ENCODE measurements around the gene TMEM203. TPM values are rescaled to one million over a fixed set of nuclear protein-coding genes. Genes with fewer than 3 reads are reported as not detected.

Gene TMEM203
- total RNA-seq, 1 experiment from 2014 or later = 35.5 TPM

DNA sequence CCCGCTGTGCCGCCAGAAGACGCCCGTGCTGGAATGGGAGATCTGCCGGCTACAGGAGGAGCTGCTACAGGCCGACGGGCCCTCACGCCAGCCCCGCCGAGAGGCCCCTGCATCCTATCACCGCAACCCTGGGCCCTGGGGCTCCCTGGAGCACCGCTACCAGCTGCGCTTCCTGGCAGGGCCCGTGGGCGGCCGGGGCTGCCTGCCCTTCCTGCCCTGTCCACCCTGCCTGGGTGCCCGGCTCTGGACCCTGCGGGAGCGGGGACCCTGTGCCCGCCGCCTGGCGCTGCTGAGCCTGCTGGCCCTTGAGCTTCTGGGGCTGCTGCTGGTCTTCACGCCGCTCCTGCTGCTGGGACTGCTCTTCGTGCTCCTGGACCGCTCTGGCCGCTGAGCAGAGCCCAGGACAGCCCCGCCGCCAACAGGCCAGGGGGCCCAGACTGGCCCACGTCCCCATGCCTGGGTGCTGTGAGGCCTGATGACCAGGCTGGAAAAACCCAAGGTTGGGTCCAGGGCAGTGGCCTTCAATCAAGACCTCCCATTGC, 12.8 kb upstream of the TMEM203 start:
- H2BK12ac ChIP-seq (ENCODE audit: insufficient read length, low read depth, low read length) = no peak overlapping the region
- no peak overlapping the region for H2AFZ ChIP-seq (ENCODE audit: low read length)
- no peak overlapping the region for H2BK120ac ChIP-seq (ENCODE audit: low read depth, low read length, poor library complexity, severe bottlenecking)
- no peak overlapping the region for H2AK5ac ChIP-seq (ENCODE audit: insufficient read length, low read length)
- H3K27me3 ChIP-seq (ENCODE audit: insufficient read depth, low read length) = no peaks in the 10 kb centered on the region
- no peaks in the 10 kb centered on the region; the same call in 1 of the 2 replicates for H3K4me1 ChIP-seq (ENCODE audit: insufficient read depth, low read length)
- no peak overlapping the region for H3K23ac ChIP-seq (ENCODE audit: insufficient read length, low read depth, low read length)
- no peak overlapping the region for H3K4ac ChIP-seq (ENCODE audit: low read depth, low read length)
- WGBS (ENCODE audit: extremely low coverage, insufficient read length, low lambda C conversion rate) = no CpG with 5 or more reads among the region's 30 CpGs
- DNase-seq = no peak
- H3K18ac ChIP-seq (ENCODE audit: insufficient read length, low read depth, low read length) = no peak overlapping the region
- H3K4me1 Mint-ChIP-seq = peaks cover 4 to 8% of the 10 kb centered on the region in 2 experiments
- no peaks in the 10 kb centered on the region for H3K79me1 ChIP-seq (ENCODE audit: insufficient read depth, low read depth, low read length, poor library complexity, severe bottlenecking)
- no peak overlapping the region for H3T11ph ChIP-seq (ENCODE audit: low read length)
- no peaks in the 10 kb centered on the region for H4K20me1 ChIP-seq (ENCODE audit: control insufficient read depth, insufficient read depth, insufficient read length)
- H3K4me2 ChIP-seq (ENCODE audit: insufficient read depth, insufficient read length, low read length) = no peak overlapping the region
- no peak overlapping the region for H4K8ac ChIP-seq (replicated peaks; ENCODE audit: insufficient read length, low read depth, low read length)
- H2BK15ac ChIP-seq (ENCODE audit: low read depth, low read length) = no peak overlapping the region
- no peaks in the 10 kb centered on the region for H3K9me3 Mint-ChIP-seq
- no peak overlapping the region for H3K4me3 Mint-ChIP-seq
- no peak overlapping the region for H3K27ac ChIP-seq (ENCODE audit: insufficient read length, low read depth, low read length)
- H3K56ac ChIP-seq (ENCODE audit: insufficient read length, low read depth, low read length) = no peak overlapping the region
- peaks cover 3 to 19% (median 5%) of the 10 kb centered on the region in 3 experiments; a peak in 3 of 7 replicates for H3K36me3 Mint-ChIP-seq (ENCODE audit: insufficient read depth in 1 of 3, low read depth in 3 of 3)
- H2BK20ac ChIP-seq (ENCODE audit: low read depth, low read length, poor library complexity, severe bottlenecking) = no peak overlapping the region
- H4K5ac ChIP-seq (ENCODE audit: insufficient read length, low read depth, low read length) = no peak overlapping the region
- no peak overlapping the region for H3K9ac ChIP-seq (ENCODE audit: extremely low read depth, insufficient read length, low read length)
- no peak overlapping the region for H2BK5ac ChIP-seq (ENCODE audit: insufficient read length, low read length)
- H3K27ac Mint-ChIP-seq = no peak overlapping the region
- H3K79me2 ChIP-seq (ENCODE audit: insufficient read depth, low read length) = no peaks in the 10 kb centered on the region
- H4K91ac ChIP-seq (ENCODE audit: insufficient read length, low read depth, low read length) = no peak overlapping the region
- peaks cover 9% of the 10 kb centered on the region for H3K23me2 ChIP-seq (ENCODE audit: insufficient read length, low read depth, low read length, poor library complexity, severe bottlenecking)
- H3K27me3 Mint-ChIP-seq (ENCODE audit: low read depth) = no peaks in the 10 kb centered on the region
- H3K14ac ChIP-seq (ENCODE audit: insufficient read depth, low read length) = no peak overlapping the region
- no peaks in the 10 kb centered on the region for H3K9me3 ChIP-seq (ENCODE audit: control insufficient read depth, low read depth, low read length)
- TF ChIP-seq, protein P1, sequence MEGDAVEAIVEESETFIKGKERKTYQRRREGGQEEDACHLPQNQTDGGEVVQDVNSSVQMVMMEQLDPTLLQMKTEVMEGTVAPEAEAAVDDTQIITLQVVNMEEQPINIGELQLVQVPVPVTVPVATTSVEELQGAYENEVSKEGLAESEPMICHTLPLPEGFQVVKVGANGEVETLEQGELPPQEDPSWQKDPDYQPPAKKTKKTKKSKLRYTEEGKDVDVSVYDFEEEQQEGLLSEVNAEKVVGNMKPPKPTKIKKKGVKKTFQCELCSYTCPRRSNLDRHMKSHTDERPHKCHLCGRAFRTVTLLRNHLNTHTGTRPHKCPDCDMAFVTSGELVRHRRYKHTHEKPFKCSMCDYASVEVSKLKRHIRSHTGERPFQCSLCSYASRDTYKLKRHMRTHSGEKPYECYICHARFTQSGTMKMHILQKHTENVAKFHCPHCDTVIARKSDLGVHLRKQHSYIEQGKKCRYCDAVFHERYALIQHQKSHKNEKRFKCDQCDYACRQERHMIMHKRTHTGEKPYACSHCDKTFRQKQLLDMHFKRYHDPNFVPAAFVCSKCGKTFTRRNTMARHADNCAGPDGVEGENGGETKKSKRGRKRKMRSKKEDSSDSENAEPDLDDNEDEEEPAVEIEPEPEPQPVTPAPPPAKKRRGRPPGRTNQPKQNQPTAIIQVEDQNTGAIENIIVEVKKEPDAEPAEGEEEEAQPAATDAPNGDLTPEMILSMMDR (conservative IDR thresholded peaks at IDR 0.05) = no peak
